IMR-90 (cell line): ENCODE data around the gene DCDC2.

Source experiments
- BHLHE40 ChIP-seq: fragments of 150-350 bp; IDR thresholded peaks from 2 replicates; pipeline ENCODE4 v1.6.1; 2016; ENCODE audit warnings: mild to moderate bottlenecking, low read depth, low read length
- CEBPB ChIP-seq: IDR thresholded peaks from 2 replicates; pipeline ENCODE4 v1.6.1; 2012; ENCODE audit warnings: low read depth, low read length, improper control_type of control experiment
- CTCF ChIP-seq: conservative IDR thresholded peaks from 2 replicates; pipeline ENCODE4 v1.5.1; 2012; ENCODE audit warnings: mild to moderate bottlenecking, low read depth, low read length, improper control_type of control experiment
- ELK1 ChIP-seq: fragments of 150-350 bp; IDR thresholded peaks from 2 replicates; pipeline ENCODE4 v1.6.1; 2016; ENCODE audit warnings: low read depth, mild to moderate bottlenecking, low read length, moderate library complexity, borderline replicate concordance
- FOS ChIP-seq: fragments of 150-350 bp; IDR thresholded peaks from 2 replicates; pipeline ENCODE4 v1.6.1; 2016; ENCODE audit warnings: low read depth, low read length
- MAZ ChIP-seq: IDR thresholded peaks from 2 replicates; pipeline ENCODE4 v1.6.1; 2012; ENCODE audit warnings: low read depth, mild to moderate bottlenecking, low read length, improper control_type of control experiment, moderate library complexity, borderline replicate concordance
- NFE2L2 ChIP-seq: fragments of 150-350 bp; IDR thresholded peaks from 2 replicates; pipeline ENCODE4 v1.6.1; 2016; ENCODE audit warnings: low read depth, mild to moderate bottlenecking, low read length
- POLR2A ChIP-seq: IDR thresholded peaks from 2 replicates; pipeline ENCODE4 v1.6.1; 2012; ENCODE audit warnings: mild to moderate bottlenecking, low read depth, low read length
- RFX5 ChIP-seq: IDR thresholded peaks from 2 replicates; pipeline ENCODE4 v1.8.0; 2012; ENCODE audit warnings: low read depth, mild to moderate bottlenecking, low read length, moderate library complexity
- SMC3 ChIP-seq: fragments of 150-350 bp; IDR thresholded peaks from 2 replicates; pipeline ENCODE4 v1.6.1; 2016; ENCODE audit warnings: low read depth, mild to moderate bottlenecking, antibody characterized with exemption, low read length, moderate library complexity
- USF2 ChIP-seq: fragments of 150-350 bp; IDR thresholded peaks from 2 replicates; pipeline ENCODE4 v1.6.1; 2017; ENCODE audit warnings: mild to moderate bottlenecking, antibody characterized with exemption, low read length, low read depth

GRCh38 chr6:24405262-24405661 lies 47.4 kb upstream of the DCDC2 start:
- TF ChIP-seq CTCF (no peak), POLR2A (no peak), FOS (no peak), USF2 (no peak), SMC3 (no peak), RFX5 (no peak), NFE2L2 (no peak), MAZ (no peak), CEBPB (no peak), BHLHE40 (no peak), ELK1 (no peak)
